ENCODE data around the gene PTPRN2.

GRCh38 chr7:157620616-157621015 is 967.0 kb downstream of the PTPRN2 start:
- TF ChIP-seq EP300 (IDR thresholded peaks at IDR 0.05; ENCODE audit: borderline replicate concordance in 1 of 2, low read depth in 1 of 2, low read length in 1 of 2) = no peak
- no peak for TF ChIP-seq CTCF (IDR thresholded peaks at IDR 0.05)
- TF ChIP-seq REST (IDR thresholded peaks at IDR 0.05; ENCODE audit: low read depth, low read length) = no peak
- no peak for TF ChIP-seq TEAD4 (IDR thresholded peaks at IDR 0.05; ENCODE audit: borderline replicate concordance, insufficient read depth)
- no peak for TF ChIP-seq JUND (IDR thresholded peaks at IDR 0.05)
- no peak for TF ChIP-seq MAX (IDR thresholded peaks at IDR 0.05; ENCODE audit: low read depth)
- no peak for TF ChIP-seq MXI1 (IDR thresholded peaks at IDR 0.05; ENCODE audit: low read depth, low read length)
